Measurements from ENCODE around the gene GNPAT.
A peak's percentile ranks its signal among the peaks of the same experiment; 100 is the strongest.

The GNPAT gene

GRCh38 chr1:231240883-231241735 lies at the start of gene GNPAT:
Gene GNPAT, plus strand, starts transcription at chr1:231241212. Its CDS starts 167 bp downstream, at chr1:231241379.
- peak within 1 kb of the TSS; percentile 56 for H3K27ac ChIP-seq
- peak; percentile 20 for DNase-seq (ENCODE audit: low read depth, low spot score)

- DNase-seq (ENCODE audit: low read depth, low spot score): no peak
- no peak overlapping the region for H3K27ac ChIP-seq
These were observed 48.3 kb upstream of the GNPAT start for GRCh38 chr1:231192620-231193163.

GRCh38 chr1:231193710-231194340 lies 47.2 kb upstream of the GNPAT start:
- no peak overlapping the region for H3K27ac ChIP-seq
- no peak for DNase-seq (ENCODE audit: low read depth, low spot score)

- no peak overlapping the region for H3K27ac ChIP-seq
- no peak for DNase-seq (ENCODE audit: low read depth, low spot score)
These were observed 46.6 kb upstream of the GNPAT start for GRCh38 chr1:231194476-231194842.

GRCh38 chr1:231194843-231195516 lies 46.0 kb upstream of the GNPAT start:
- no peak overlapping the region for H3K27ac ChIP-seq
- DNase-seq (ENCODE audit: low read depth, low spot score): no peak

GRCh38 chr1:231196307-231196706 lies 44.7 kb upstream of the GNPAT start:
- H3K27ac ChIP-seq: no peak overlapping the region
- DNase-seq (ENCODE audit: low read depth, low spot score): no peak

- H3K27ac ChIP-seq: no peak overlapping the region
- DNase-seq (ENCODE audit: low read depth, low spot score): no peak
These were observed 44.3 kb upstream of the GNPAT start for GRCh38 chr1:231196728-231197127.

- DNase-seq (ENCODE audit: low read depth, low spot score): no peak
- no peak overlapping the region for H3K27ac ChIP-seq
These were observed 41.1 kb upstream of the GNPAT start for GRCh38 chr1:231199868-231200267.

- no peak overlapping the region for H3K27ac ChIP-seq
- DNase-seq (ENCODE audit: low read depth, low spot score): no peak
These were observed 40.5 kb upstream of the GNPAT start for GRCh38 chr1:231200388-231201031.

- no peak for DNase-seq (ENCODE audit: low read depth, low spot score)
- H3K27ac ChIP-seq: no peak overlapping the region
These were observed 39.5 kb upstream of the GNPAT start for GRCh38 chr1:231201375-231201978.

GRCh38 chr1:231201979-231202633 lies 38.9 kb upstream of the GNPAT start:
- no peak overlapping the region for H3K27ac ChIP-seq
- DNase-seq (ENCODE audit: low read depth, low spot score): no peak

- no peak overlapping the region for H3K27ac ChIP-seq
- DNase-seq (ENCODE audit: low read depth, low spot score): no peak
These were observed 37.6 kb upstream of the GNPAT start for GRCh38 chr1:231203259-231204057.

- no peak for DNase-seq (ENCODE audit: low read depth, low spot score)
- no peak overlapping the region for H3K27ac ChIP-seq
These were observed 34.2 kb upstream of the GNPAT start for GRCh38 chr1:231206856-231207255.

GRCh38 chr1:231207437-231207836 lies 33.6 kb upstream of the GNPAT start:
- no peak overlapping the region for H3K27ac ChIP-seq
- DNase-seq (ENCODE audit: low read depth, low spot score): no peak

GRCh38 chr1:231208980-231209379 lies 32.0 kb upstream of the GNPAT start:
- DNase-seq (ENCODE audit: low read depth, low spot score): no peak
- H3K27ac ChIP-seq: no peak overlapping the region

GRCh38 chr1:231209531-231209930 lies 31.5 kb upstream of the GNPAT start:
- DNase-seq (ENCODE audit: low read depth, low spot score): no peak
- no peak overlapping the region for H3K27ac ChIP-seq

GRCh38 chr1:231210126-231210525 lies 30.9 kb upstream of the GNPAT start:
- H3K27ac ChIP-seq: no peak overlapping the region
- DNase-seq (ENCODE audit: low read depth, low spot score): no peak

- H3K27ac ChIP-seq: no peak overlapping the region
- no peak for DNase-seq (ENCODE audit: low read depth, low spot score)
These were observed 29.8 kb upstream of the GNPAT start for GRCh38 chr1:231211005-231211857.

All from epithelial cell of prostate (primary cell).